Calu3 (cell line): Measurements from ENCODE around the gene DNAH7. TPM values are rescaled to one million over a fixed set of nuclear protein-coding genes. Genes with fewer than 3 reads are reported as not detected.

Experiments used
- BruUV-seq: library from RNA; stranded (reverse); fragments of 400-500 nt; replicated peaks from 2 replicates; lab custom pipeline; 2021; lab: Mats Ljungman, UMichigan
- CTCF ChIA-PET: fragments of 300-600 bp; sonication (Branson Sonifier 250); formaldehyde crosslinking; loops from one replicate; lab custom pipeline; 2022; ENCODE audit warnings: antibody characterized with exemption; lab: Charles Lee
- DNase-seq: peaks from one replicate; pipeline ENCODE4 v3.0.0; 2022
- H3K27ac Mint-ChIP-seq: one replicate; pipeline ENCODE4 v1.8.0; 2022; ENCODE audit warnings: mixed read lengths; ENCODE audit not compliant: unreplicated experiment
- H3K27me3 Mint-ChIP-seq: one replicate; pipeline ENCODE4 v1.8.0; 2022; ENCODE audit warnings: mixed read lengths; ENCODE audit not compliant: unreplicated experiment
- H3K36me3 Mint-ChIP-seq: one replicate; pipeline ENCODE4 v1.8.0; 2022; ENCODE audit warnings: mild to moderate bottlenecking, moderate library complexity, mixed read lengths; ENCODE audit not compliant: insufficient read depth, unreplicated experiment
- H3K4me1 Mint-ChIP-seq: one replicate; pipeline ENCODE4 v1.8.0; 2022; ENCODE audit warnings: mild to moderate bottlenecking, low read depth, mixed read lengths; ENCODE audit not compliant: unreplicated experiment
- H3K4me3 Mint-ChIP-seq: one replicate; pipeline ENCODE4 v1.8.0; 2022; ENCODE audit warnings: mild to moderate bottlenecking, low read depth, moderate library complexity, mixed read lengths; ENCODE audit not compliant: unreplicated experiment
- H3K9me3 Mint-ChIP-seq: one replicate; pipeline ENCODE4 v1.8.0; 2022; ENCODE audit warnings: low read depth, mixed read lengths; ENCODE audit not compliant: unreplicated experiment
- CTCF ChIP-seq: fragments of 200-600 bp; IDR thresholded peaks from one replicate; pipeline ENCODE4 v1.8.0; 2022; ENCODE audit warnings: antibody characterized with exemption; ENCODE audit not compliant: unreplicated experiment
- intact Hi-C: fragments of 100-400 bp; cut with micrococcal nuclease; formaldehyde crosslinking; loops from one replicate; pipeline ENCODE4 v1.10.0; 2022; ENCODE audit not compliant: unreplicated experiment
- total RNA-seq: library from RNA; stranded (reverse); gene quantifications from 2 replicates; pipeline ENCODE4 v1.2.3, GENCODE V29; 2022

The DNAH7 gene
- total RNA-seq, 1 experiment from 2014 or later, result 2.5 TPM

GRCh38 chr2:195863564-195863963, 205.1 kb downstream of the DNAH7 start:
- no peaks in the 10 kb centered on the region for H3K36me3 Mint-ChIP-seq
- intact Hi-C loops, result no loop called here
- no peaks in the 10 kb centered on the region for H3K27me3 Mint-ChIP-seq
- H3K27ac Mint-ChIP-seq, result no peak overlapping the region
- H3K4me3 Mint-ChIP-seq, result no peak overlapping the region
- no TSS peak for BruUV-seq
- no peaks in the 10 kb centered on the region for H3K9me3 Mint-ChIP-seq
- H3K4me1 Mint-ChIP-seq, result no peaks in the 10 kb centered on the region
- no peak for DNase-seq
- TF ChIP-seq CTCF, result no peak
- CTCF ChIA-PET, result interaction anchor here (1.0 kb wide), 1 partner anchor 64 kb away, joined by 3 read pairs; no protein-coding TSS in a partner anchor

GRCh38 chr2:195863121-195863520, 205.5 kb downstream of the DNAH7 start:
- Mint-ChIP-seq H3K9me3 (no peaks in the 10 kb centered on the region), H3K4me3 (no peak overlapping the region), H3K27ac (no peak overlapping the region), H3K36me3 (no peaks in the 10 kb centered on the region), H3K4me1 (no peaks in the 10 kb centered on the region), H3K27me3 (no peaks in the 10 kb centered on the region)
- BruUV-seq, result no TSS peak
- intact Hi-C loops, result no loop called here
- CTCF ChIA-PET, result interaction anchor here (1.0 kb wide), 1 partner anchor 64 kb away, joined by 3 read pairs; no protein-coding TSS in a partner anchor
- no peak for DNase-seq
- no peak for TF ChIP-seq CTCF

GRCh38 chr2:195861821-195862220, 206.8 kb downstream of the DNAH7 start:
- DNase-seq, result no peak
- TF ChIP-seq CTCF, result no peak
- Mint-ChIP-seq H3K27ac (no peak overlapping the region), H3K4me1 (no peaks in the 10 kb centered on the region), H3K9me3 (no peaks in the 10 kb centered on the region), H3K4me3 (no peak overlapping the region), H3K27me3 (no peaks in the 10 kb centered on the region), H3K36me3 (no peaks in the 10 kb centered on the region)
- CTCF ChIA-PET, result no interaction called here
- intact Hi-C loops, result no loop called here
- BruUV-seq, result no TSS peak

- H3K27ac Mint-ChIP-seq, result no peak overlapping the region
- intact Hi-C loops, result no loop called here
- H3K4me1 Mint-ChIP-seq, result no peaks in the 10 kb centered on the region
- no peaks in the 10 kb centered on the region for H3K9me3 Mint-ChIP-seq
- DNase-seq, result no peak
- H3K36me3 Mint-ChIP-seq, result no peaks in the 10 kb centered on the region
- CTCF ChIA-PET, result no interaction called here
- no TSS peak for BruUV-seq
- no peak for TF ChIP-seq CTCF
- H3K27me3 Mint-ChIP-seq, result no peaks in the 10 kb centered on the region
- no peak overlapping the region for H3K4me3 Mint-ChIP-seq
Observed at GRCh38 chr2:195859513-195859912, 209.1 kb downstream of the DNAH7 start.
